Anterior cingulate cortex (tissue), 58 donors: Measurements from ENCODE around the gene UPP1.
"Not testable (repeated sequence)": the region's sequence is repeated elsewhere in the genome, so short reads cannot be mapped to it uniquely, and the experiment has no call there.

ENCODE experiments used
- DNase-seq, 58 donors: peaks; one replicate each; lab custom pipeline; 2025; lab: John Stamatoyannopoulos, UW

The UPP1 gene

GRCh38 chr7:48089046-48090003 lies at the start of gene UPP1:
UPP1 (plus strand) TSS chr7:48089265; CDS start chr7:48094784, 5,519 bp downstream.
- DNase-seq: peak in 52 of 58 donors; percentile 30 to 87 (median 67)

- DNase-seq: peak in 1 of 58 donors; percentile 13
Measured at GRCh38 chr7:48040944-48041652, 48.0 kb upstream of the UPP1 start.

GRCh38 chr7:48041653-48041970 lies 47.5 kb upstream of the UPP1 start:
- DNase-seq: no peak

DNA sequence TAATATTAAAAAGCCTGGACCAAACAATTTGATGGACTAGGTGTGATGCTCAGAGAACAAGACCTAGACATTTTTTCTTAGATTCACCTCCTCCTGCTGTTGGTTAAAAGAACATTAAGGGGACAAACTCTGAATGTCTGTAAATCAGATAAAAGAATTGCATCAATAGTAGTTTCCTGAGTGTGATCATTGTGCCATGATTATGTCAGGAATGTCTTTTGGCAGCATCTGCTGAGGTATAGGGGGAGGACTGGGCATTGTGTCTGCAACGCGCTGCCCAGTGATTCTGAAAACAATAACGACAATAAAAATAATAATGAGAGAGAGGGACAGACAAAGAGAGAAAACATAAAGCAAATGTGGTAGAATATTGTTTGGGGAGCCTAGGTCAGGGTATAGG lies 46.8 kb upstream of the UPP1 start:
- DNase-seq: no peak

DNA sequence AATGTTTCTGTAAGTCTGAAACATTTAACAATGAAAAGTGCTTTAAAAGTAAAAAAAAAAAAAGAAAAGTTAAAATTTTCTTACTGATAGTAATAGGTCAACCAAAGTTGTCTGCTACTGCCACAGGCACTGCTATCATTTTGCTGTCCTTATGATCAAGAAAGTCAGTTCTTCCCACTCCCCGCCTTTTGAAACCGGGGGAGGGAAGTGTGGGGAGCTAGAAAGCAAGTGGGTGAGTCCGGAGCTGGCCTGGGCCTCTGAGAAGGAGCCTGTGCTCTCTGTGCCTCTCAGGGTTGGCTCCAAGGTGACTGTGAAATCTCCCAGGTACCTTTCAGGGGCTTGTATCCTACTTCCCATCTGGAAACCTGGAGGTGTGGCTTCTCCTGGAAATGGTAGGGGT lies 46.4 kb upstream of the UPP1 start:
- no peak for DNase-seq

GRCh38 chr7:48045195-48045765 lies 43.8 kb upstream of the UPP1 start:
- DNase-seq: no peak

- DNase-seq: no peak
Measured at GRCh38 chr7:48046458-48046857, 42.6 kb upstream of the UPP1 start.

DNA sequence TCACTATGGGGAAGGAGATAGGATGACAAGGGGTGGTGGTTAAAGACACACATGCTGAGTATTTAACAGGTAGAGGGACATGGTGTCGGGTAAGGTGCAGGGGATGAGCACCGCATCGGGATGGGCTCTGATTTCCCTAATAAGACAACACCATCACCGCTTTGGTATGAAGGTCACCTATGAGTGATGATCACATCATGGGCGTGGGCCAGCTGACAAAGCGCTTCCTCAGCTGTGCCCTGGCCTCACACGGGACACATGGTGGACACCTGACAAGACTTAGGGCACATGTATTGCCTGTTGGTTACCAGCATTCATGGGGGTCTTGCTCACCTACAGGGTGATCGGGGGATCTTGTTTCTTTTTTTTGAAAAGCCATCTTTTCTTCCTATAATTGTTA lies 41.0 kb upstream of the UPP1 start:
- no peak for DNase-seq

DNA sequence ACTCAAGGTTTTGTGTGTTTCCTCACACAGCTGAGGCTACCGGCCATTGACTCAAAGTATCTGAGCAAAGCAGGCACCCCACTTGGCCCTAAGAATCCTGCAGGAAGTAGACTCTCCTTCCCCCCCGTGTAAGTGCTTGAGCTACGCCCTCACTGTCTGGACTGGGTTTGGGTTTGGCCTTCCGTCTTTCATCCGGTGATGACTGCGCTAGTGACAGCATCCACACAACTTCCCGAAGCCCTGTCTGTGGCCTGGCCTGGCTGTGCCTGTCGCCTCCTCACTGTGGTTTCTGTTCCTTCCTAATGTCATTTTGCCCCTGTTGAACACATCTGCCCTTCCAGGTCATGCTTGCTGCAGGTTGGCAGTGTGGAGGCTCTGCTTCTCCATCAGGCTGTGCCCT lies 39.2 kb upstream of the UPP1 start:
- DNase-seq: peak in 1 of 58 donors; percentile 4

- DNase-seq: no peak
Measured at GRCh38 chr7:48052748-48053147, 36.3 kb upstream of the UPP1 start.

- no peak for DNase-seq
Measured at GRCh38 chr7:48053736-48054135, 35.3 kb upstream of the UPP1 start.

DNA sequence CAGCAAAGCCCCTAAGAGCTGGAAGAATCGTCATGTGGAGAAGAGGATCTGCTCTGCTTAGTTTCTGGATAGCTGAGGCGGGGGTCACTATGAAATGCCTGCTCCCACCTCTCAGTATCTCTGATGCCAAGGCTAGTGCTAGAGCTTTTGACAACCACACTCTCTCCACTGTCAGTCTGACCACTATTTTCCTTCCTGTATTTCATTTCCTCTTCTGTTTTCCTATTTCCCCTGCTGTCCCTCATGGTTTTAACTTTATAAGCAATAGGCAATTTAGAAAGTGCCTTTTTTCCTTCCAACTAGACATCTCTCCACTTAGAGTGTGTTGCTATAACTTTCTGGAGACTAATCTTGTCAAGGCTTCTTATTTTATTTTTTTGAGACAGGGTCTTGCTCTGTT lies 30.1 kb upstream of the UPP1 start:
- DNase-seq: no peak

DNA sequence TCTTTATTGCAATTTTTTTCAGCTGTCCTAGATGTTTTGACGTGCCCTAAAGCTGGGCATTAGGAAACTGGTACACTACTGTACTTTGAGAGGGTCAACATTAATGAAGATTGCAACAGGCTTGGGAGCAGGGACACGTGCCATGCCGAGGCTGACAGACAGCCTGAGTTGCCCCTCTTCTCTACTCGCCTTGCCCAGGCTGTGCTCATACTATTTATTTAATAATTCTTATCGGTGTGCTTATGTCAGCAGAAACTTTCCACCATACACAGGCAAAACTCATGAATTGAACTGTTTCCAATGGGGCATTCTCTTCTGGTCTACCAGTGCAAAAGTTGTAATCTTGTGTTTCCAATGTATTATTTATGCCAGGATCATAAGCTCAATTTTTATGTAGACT lies 29.4 kb upstream of the UPP1 start:
- DNase-seq: no peak

- no peak for DNase-seq
Measured at GRCh38 chr7:48063985-48064384, 25.1 kb upstream of the UPP1 start.

GRCh38 chr7:48067475-48067874 lies 21.6 kb upstream of the UPP1 start:
- DNase-seq: no peak

- DNase-seq: no peak
Measured at GRCh38 chr7:48074204-48074654, 14.8 kb upstream of the UPP1 start.

DNA sequence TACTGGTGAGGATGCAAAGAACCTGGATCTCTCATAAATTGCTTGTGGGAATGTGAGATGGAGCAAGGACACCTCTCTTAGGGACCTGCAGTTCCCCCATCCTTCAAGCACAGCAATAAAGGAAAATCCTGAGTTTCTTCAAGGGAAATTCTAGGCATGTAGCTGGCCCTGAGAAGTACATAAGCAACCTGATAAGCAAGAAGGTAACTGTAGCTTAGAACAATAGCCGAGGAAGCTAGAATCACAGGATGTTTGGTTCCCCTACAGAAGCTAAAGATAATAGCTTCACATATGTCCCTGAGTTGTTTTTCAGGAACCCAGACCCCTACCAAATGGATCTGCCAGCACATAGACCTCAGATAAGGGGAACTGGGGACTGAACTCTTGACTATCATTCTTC lies 11.6 kb upstream of the UPP1 start:
- no peak for DNase-seq

GRCh38 chr7:48078470-48078869 lies 10.6 kb upstream of the UPP1 start:
- DNase-seq: no peak

- DNase-seq: not testable (repeated sequence)
Measured at GRCh38 chr7:48082378-48082777, 6.7 kb upstream of the UPP1 start.

DNA sequence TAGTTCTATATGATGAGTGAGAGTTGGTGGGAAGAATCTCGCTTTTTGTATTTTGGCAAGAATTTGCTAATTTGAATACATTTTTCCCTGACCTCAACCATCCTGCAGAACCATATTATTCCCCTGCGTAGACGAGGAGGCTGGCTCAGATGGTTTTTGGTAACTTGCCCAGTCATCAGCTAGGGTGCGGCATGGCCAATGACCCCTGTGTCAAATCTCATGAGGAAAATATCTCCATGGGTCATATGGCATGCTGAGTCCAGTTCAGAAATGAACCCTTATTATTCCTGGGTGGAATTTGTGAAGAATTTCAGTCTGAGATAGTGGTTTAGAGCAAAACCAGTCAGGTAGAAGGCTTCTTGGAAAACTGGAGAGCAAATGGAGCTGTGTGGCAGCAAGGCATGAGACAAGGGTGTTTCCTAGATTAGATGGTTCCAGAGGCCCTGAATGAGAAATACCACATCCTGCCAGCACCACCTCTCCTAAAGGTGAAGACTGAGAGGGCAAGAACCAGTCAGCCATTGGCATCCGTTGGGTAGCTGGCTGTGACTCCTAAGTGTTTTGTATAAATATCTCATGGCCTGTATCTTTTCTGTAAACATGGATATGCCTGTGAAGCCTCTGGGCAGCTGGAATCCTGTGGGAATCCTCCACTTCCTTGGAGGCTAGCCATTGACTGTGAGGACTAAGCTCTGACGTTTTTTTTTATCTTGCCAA lies 5.8 kb upstream of the UPP1 start:
- no peak for DNase-seq
